ENCODE measurements around the gene SLCO6A1.

Gene SLCO6A1

DNA sequence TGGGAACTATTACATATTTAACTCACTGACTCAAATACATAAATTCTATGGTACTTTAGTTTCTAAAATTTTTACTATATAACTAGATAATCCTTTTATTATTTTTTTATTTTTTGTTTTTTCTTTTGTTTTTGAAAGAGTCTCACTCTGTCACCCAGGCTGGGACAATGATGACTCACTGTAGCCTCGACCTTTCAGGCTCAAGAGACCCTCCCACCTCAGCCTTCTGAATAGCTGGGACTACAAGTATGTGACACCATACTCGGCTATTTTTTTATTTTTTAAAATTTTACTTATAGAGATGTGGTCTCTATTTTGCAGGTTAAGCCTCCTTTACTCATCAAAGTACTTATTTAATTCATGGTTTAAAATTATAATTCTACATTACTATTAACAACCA is 110.6 kb downstream of the SLCO6A1 start:
- no peak for DNase-seq (ENCODE audit: low read depth)
- TF ChIP-seq, protein P1, sequence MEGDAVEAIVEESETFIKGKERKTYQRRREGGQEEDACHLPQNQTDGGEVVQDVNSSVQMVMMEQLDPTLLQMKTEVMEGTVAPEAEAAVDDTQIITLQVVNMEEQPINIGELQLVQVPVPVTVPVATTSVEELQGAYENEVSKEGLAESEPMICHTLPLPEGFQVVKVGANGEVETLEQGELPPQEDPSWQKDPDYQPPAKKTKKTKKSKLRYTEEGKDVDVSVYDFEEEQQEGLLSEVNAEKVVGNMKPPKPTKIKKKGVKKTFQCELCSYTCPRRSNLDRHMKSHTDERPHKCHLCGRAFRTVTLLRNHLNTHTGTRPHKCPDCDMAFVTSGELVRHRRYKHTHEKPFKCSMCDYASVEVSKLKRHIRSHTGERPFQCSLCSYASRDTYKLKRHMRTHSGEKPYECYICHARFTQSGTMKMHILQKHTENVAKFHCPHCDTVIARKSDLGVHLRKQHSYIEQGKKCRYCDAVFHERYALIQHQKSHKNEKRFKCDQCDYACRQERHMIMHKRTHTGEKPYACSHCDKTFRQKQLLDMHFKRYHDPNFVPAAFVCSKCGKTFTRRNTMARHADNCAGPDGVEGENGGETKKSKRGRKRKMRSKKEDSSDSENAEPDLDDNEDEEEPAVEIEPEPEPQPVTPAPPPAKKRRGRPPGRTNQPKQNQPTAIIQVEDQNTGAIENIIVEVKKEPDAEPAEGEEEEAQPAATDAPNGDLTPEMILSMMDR (conservative IDR thresholded peaks at IDR 0.05; ENCODE audit: low read depth, low read length), result no peak
- no peak overlapping the region for H3K4me3 ChIP-seq (ENCODE audit: low read depth, low read length)

DNA sequence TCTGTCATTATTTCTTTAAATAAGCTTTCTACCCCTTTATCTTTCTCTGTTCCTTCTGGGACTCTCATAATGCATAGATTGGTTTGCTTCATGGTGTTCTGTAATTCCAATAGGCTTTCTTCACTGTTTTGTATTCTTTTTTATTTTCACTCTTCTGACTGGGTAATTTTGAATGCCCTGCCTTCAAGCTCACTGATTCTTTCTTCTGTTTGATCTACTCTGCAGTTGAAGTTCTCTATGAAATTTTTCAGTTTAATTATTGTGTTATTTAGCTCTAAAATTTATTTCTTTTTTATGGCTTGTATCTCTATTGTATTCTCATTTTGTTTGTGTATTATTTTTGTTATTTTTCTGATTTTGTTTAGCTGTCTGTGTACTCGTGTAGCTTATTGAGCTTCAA is 113.4 kb downstream of the SLCO6A1 start:
- DNase-seq (ENCODE audit: low read depth), result no peak
- no peak overlapping the region for H3K4me3 ChIP-seq (ENCODE audit: low read depth, low read length)
- TF ChIP-seq, protein P1 (conservative IDR thresholded peaks at IDR 0.05; ENCODE audit: low read depth, low read length), result no peak

DNA sequence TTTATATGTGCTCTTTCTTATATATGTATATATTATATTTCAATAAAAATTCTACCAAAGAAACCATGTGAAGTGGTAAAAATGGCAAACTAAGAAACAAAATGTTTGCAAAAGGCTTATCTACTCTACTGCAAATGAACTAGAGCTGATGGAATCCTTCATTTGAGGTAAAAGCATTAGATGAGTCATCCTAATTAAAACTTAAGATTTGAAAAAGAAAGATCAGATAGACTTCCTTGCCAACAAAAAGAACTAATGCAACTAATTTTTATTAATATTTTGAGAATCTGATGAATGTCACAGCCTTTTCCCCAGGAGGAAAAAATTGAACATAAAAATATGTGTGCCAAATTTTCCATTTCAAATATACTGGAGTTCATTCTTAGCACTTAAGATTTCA is 118.6 kb downstream of the SLCO6A1 start:
- TF ChIP-seq, protein P1 (conservative IDR thresholded peaks at IDR 0.05; ENCODE audit: low read depth, low read length), result no peak

DNA sequence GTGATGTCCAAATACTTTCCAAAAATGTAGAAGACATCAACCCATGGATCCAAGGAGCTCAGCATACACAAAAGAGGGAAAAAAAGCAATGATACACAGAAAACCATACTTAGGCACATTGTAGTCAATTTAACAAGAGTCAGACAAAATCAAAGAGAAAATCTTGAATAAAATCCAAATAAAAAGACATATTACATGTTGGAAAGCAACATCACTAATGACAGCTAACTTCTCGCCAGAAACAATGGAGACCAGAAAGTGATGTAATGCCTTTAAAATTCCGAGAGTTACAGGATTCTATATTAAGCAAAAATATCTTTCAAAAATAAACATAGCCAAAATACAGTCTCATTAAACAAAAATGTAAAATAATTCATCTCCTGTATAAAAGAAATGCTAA is 122.9 kb downstream of the SLCO6A1 start:
- DNase-seq (ENCODE audit: low read depth), result no peak
- TF ChIP-seq, protein P1 (conservative IDR thresholded peaks at IDR 0.05; ENCODE audit: low read depth, low read length), result no peak
- H3K4me3 ChIP-seq (ENCODE audit: low read depth, low read length), result no peak overlapping the region

More for the DNA sequence above, 118.6 kb downstream of the SLCO6A1 start:
- no peak for DNase-seq (ENCODE audit: low read depth)
- no peak overlapping the region for H3K4me3 ChIP-seq (ENCODE audit: low read depth, low read length)

DNA sequence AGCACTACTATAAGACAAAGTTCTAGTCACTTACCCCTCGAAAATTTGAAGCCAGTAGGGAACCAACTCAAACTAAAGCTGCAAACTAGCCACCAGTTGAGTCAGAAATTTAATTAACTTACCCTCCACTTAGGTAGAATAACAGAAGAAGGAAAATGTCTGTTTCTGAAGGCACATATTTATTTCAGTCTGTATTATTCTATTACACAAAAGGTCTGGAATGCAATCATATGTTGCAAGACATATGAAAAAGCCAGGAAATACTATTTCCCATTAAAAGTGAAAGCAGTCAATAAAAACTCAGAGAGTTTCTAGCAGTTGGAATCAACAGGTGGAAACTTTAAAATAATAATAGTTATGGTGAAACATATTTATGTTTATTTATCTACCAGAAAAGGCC is 123.5 kb downstream of the SLCO6A1 start:
- peak; percentile 7 for DNase-seq (ENCODE audit: low read depth)
- TF ChIP-seq, protein P1 (conservative IDR thresholded peaks at IDR 0.05; ENCODE audit: low read depth, low read length), result no peak
- H3K4me3 ChIP-seq (ENCODE audit: low read depth, low read length), result no peak overlapping the region

DNA sequence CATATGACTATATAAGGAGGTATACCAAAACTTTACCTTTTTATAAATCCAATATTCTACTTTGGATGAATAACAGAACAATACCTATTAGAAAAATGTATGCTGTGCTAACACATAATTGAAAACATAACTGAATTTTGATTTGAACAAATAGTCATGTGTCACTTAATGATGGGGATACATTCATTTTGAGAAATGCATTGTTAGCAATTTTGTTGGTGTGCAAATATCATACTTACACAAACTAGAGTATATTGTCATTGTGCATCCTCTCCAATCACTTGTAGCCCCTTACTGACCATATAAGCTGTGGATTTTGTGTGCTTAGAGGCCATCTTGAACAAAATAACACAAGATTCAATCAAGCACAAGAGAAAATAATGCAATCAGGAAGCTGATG is 130.4 kb downstream of the SLCO6A1 start:
- H3K4me3 ChIP-seq (ENCODE audit: low read depth, low read length), result no peak overlapping the region
- TF ChIP-seq, protein P1 (conservative IDR thresholded peaks at IDR 0.05; ENCODE audit: low read depth, low read length), result no peak
- DNase-seq (ENCODE audit: low read depth), result no peak

DNA sequence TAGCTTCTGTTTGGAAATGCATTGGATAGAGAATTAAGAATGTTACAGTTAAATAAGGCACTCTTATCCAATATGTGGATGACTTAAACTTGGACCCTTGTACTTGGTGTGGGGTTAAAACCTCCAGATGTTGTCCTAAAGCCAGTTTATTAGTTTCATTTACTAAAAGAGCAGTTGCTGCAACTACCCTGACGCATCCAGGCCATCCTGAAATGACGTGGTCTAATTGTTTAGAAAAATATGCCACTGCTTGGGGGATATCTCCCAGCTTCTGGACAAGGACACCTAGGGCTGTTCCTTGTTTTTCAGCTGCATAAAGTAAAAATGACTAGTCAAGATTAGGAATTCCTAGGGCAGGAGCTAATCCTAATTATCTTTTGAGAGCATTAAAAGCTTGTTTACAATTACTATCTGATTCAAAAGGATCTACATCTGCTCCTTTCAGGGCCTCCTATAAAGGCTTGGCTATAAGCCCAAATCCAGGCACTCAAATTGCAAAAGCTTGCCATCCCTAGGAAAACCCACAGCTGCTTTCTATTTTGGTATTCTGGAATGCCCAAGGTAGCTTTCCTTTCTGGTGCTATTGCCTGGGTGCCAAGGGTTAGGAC is 157.0 kb downstream of the SLCO6A1 start:
- TF ChIP-seq, protein P1 (conservative IDR thresholded peaks at IDR 0.05; ENCODE audit: low read depth, low read length), result no peak
- no peak overlapping the region for H3K4me3 ChIP-seq (ENCODE audit: low read depth, low read length)
- DNase-seq (ENCODE audit: low read depth), result no peak

All from choroid plexus epithelial cell (primary cell).